OCI-LY7 (cell line): ENCODE data around the gene CHN2.

Experiments
- EZH2phosphoT487 ChIP-seq: fragments of 200-600 bp; sonication (generic); IDR thresholded peaks from 2 replicates; pipeline ENCODE4 v1.6.1; 2018; ENCODE audit warnings: low read depth, borderline replicate concordance, mild to moderate bottlenecking, mixed run types, antibody characterized with exemption, low read length, moderate library complexity, mixed read lengths
- TF ChIP-seq, protein P1 (sequence below): fragments of 200-600 bp; sonication (generic); conservative IDR thresholded peaks from 2 replicates; pipeline ENCODE4 v1.5.1; 2014; ENCODE audit warnings: mild to moderate bottlenecking, antibody characterized with exemption, low read length, moderate library complexity, mixed read lengths

DNA sequence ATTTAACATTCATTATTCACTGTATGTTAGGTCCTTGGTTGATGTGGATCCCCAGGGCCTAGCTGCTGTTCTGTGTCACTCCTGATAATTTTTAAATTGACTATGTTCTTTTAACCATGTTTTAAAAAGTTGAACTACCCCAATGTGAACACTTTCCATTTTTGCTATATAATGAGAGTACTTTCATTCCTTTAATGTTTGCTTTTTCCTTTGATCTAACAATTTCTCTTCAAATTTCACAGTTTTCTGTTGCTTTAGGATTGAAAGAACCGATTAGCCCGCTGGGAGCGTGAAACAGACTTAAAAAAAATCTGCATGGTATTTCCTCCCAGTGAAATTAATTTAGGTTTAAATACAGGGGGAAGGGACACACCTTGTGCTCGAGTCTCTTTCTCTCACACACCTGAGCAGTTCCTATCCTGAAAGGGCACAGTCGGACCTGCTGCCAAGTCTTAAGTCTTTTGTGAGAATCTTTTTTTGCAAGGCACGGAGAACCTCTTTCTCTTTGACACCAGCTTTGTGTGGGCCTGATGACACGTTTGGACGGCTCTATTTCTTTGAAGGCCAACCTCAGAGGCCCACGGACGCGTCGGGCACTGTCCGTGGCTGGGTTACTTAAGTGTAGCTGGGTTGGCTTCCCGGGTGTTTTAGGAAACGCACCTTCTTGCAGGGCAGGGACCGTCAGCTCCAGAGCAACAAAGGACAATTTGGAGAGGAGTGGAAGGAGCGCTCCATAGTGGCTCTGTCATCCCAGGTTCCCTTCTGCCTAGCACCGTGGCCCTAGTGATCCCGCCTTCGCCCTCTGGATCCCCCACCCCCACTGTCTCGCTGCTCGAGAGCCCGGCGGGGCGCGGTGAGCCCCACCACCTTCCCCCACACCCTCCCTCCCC lies 1.0 kb upstream of the CHN2 start:
- TF ChIP-seq, protein P1, sequence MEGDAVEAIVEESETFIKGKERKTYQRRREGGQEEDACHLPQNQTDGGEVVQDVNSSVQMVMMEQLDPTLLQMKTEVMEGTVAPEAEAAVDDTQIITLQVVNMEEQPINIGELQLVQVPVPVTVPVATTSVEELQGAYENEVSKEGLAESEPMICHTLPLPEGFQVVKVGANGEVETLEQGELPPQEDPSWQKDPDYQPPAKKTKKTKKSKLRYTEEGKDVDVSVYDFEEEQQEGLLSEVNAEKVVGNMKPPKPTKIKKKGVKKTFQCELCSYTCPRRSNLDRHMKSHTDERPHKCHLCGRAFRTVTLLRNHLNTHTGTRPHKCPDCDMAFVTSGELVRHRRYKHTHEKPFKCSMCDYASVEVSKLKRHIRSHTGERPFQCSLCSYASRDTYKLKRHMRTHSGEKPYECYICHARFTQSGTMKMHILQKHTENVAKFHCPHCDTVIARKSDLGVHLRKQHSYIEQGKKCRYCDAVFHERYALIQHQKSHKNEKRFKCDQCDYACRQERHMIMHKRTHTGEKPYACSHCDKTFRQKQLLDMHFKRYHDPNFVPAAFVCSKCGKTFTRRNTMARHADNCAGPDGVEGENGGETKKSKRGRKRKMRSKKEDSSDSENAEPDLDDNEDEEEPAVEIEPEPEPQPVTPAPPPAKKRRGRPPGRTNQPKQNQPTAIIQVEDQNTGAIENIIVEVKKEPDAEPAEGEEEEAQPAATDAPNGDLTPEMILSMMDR, result no peak
- TF ChIP-seq EZH2phosphoT487, result no peak
